Measurements from ENCODE around the gene SSH3.

The SSH3 gene

DNA sequence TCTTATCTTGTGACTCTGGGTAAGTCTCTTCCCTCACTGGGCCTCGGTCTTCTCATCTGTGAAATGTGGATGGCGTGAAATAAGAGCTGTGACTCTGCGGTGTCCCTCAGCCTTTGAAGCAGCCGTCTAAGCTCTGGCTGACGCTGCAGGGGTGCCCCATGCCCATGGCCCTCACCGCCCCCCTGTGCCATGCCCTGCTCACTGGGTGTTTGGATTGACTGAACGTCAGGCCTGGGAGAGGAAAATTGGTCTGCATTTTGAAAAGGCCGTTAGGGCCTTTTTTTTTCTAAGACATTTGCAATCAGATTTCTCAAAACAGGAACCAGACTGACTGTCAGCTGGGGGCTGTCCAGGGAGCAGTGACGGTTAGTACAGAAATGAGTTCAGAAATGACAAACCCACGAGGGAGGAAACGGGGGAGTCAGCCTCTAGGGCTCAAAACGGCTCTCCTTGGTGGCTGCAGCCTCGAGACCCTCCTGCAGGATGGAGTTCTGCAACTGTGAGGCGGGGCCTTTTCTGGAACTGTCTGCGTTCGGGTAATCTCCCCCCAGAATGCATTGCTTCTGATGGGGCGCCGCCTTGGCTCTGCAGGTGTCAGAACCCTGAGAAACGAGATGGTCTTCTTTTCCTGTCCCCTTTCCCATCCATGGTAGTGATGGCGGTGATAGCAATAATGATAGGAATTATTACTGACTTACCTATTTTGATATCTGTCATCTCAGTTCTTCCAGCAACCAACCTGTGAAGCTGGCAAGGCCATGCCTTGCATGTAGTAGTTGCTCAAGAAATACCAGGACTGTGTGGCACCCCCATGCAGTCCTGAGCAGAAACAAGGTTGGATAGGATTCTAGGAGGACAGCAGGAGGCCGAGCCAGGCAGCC is 35.0 kb upstream of the SSH3 start:
- no peak for DNase-seq (ENCODE audit: low spot score)

DNA sequence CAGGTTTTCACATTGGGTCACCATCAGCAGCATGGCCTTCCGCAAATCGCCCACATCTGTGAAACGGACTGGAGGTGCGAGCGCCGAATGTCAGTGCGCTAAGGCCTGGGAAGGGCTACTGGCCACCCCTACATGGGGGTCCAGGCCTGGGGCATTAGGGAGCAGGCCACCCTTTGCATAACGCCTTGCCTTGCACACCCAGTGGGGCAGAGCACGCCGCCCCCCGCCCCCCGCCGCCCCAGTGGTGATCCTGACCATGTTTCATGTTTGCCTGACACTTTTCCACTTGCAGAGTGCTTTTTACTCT is 34.4 kb upstream of the SSH3 start:
- DNase-seq (ENCODE audit: low spot score), result no peak

DNA sequence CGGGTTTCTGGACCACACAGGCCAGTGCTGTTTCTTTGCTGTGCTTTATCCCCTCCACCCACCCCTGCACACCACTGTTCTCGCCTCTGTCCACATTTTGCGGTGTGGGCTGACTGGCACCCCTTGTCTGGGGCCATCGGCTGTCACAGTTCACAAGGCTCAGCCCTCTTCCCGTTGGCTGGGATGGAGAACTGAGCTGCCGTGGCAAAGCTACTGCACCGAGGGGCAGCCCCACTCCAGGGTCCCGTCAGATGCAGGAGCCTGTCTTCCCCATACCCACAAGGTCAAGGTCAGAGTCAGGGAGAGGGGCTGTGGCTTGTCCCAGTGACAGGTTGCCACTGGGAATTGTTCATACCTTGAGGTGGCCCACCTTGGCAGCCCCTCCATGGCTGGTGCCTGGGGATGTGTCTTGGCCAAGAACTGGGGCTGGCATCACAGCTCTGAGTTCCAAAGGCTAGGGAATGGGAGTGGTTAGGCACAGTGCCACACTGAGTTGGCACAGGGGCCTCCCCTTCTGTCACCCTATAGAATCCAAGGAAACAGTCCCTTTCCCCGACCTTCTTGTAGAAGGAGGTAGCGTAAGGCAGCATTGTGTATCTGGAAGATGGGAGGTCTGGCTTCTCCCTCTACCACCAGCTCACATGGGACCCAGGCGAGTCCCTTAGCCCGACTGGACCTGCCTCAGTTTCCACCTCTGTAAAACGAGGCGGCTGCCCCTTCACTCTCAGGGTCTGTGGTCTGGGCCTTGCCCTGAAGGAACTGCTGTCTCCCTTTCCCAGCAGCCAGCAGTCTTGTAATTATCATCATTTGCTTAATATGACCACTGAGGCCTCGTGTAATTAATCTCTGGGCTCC is 33.7 kb upstream of the SSH3 start:
- DNase-seq (ENCODE audit: low spot score), result no peak

DNA sequence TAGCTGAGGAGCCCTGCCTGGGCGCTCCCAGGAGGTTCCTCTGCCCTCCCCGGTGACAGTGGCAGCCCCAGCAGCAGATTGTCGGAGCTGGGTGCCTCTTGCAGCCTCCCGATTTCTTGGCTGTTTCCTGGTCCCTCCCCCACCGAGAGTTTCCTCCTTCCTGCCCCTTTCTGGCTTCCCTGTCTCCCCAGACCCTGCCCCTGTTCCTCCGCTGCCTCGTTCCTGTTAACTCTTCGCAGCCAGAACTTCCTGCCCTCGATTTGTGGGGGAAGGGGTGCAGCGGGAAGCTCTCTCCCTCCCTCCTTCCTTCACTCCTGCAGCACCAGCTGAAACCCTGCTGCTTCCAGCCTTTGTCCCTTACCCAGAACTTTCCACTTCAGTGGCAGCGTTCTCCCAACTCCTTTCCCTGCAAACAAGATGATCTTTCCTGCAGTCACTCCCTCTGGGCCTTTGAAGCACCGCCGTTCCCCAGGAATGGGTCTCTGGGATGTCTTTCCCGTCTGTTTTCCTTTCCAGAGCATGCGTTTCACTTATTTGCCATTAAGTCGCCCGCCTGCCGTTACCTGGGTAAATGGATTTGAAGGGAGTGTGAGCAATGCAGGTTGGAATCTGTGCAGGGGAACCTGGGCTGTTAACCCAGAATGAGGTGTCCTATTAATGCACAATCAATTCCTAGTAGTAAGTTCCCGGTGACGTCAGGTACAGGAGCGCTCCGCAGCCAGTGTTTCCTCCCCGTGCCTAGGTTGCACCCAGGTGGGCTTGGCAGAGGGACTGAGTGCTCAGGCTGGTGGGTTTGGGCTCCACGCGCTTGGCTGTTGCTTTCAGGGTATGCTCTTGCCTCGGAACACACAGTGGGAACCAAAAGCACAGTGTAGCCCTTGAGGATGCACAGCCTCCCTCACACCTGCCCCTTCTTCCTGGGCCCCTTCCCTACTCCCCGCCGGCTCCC is 32.8 kb upstream of the SSH3 start:
- DNase-seq (ENCODE audit: low spot score), result no peak

DNA sequence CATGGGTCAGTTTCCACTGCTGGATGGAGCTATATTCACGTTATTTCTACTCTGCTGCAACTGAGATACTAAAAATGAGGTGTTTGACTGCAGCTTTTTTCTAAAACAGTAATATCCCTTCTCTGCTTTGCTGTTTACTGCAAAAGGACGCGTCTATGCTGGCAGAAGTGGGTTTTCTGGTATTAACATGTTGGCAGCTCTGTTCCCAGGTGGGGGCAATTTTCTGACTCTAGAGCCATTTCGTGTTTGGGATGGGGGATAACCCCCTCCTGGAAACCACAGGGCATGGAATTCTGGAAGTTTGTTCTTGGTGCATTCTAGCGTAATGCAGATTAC is 32.2 kb upstream of the SSH3 start:
- no peak for DNase-seq (ENCODE audit: low spot score)

DNA sequence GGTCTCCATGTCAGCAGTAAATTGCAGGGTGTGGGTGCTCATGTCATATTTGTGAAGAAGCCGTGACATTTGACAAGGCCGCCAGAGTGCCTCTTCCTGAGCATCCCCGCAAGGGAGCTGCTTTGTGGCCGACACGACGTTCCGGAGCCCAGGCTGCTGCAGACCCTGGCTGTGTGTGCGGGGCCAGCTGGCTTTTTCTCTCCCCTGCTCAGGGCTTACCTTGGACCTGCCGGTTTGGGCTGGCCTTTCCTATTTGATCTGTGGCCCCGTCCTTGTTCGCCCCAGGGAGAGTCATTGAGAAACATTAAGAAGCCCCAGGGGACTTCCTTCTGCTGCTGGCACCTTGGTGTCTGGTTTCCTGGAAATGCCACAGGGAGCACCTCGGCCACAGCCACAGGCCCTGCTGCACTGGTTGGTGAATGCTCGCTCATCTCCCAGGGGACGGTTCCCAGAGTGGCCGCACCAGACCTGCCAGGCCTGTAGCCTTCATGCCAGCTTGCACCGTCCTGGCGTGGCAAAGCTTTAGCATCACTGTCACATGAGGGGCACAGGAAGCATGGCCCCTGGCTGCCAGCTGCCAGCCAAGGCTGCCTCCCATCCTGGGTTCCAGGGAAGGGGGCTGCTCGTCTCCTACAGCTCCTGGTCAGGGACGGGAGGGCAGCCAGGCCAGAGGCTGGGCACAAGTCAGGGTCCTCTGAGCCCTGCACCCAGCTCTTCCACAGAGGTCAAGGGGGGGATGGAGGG is 31.6 kb upstream of the SSH3 start:
- no peak for DNase-seq (ENCODE audit: low spot score)

DNA sequence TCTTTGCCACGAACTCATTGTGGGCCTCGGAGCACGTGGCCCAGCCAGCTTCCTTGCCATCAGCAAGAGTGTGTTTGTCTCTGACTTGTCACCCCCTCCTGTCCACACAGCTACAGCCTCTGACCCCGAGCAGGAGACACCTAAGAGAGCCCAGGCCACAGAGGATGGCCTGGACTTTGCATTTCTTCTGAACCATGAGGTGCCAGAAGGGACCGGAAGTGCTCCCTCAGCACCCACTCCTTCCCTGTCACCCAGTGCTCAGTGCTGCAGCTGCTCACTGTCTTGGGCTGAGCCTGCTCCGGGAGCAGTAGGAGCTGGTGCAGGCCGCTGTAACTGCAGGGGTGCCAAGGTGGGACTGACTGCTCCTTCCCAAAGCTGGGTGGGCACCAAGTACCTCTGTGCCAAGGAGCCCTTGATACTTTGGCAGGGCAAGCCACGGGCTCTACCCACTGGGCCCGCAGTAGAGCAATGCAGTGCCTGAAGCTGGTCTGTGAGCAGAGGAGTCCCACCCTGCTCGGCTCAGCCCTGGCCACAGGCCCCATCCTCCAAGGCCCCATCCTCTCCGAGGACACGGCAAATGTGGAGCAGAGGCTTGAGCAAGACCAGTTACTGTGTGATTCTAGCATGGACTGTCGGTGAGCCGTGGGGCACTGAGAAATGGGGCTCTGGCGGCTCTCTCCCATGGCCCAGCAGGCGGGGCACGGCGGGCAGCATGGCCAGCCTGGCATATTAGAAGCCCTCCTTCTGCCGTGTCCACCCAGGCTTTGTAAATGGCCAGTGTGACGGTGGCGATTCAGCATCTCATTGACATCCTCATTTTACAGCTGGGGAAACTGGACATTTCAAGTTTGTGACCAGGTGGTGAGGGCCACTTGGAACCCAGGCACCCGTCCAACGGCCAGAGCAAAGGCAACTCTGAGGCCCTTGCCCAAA is 30.7 kb upstream of the SSH3 start:
- no peak for DNase-seq (ENCODE audit: low spot score)

DNA sequence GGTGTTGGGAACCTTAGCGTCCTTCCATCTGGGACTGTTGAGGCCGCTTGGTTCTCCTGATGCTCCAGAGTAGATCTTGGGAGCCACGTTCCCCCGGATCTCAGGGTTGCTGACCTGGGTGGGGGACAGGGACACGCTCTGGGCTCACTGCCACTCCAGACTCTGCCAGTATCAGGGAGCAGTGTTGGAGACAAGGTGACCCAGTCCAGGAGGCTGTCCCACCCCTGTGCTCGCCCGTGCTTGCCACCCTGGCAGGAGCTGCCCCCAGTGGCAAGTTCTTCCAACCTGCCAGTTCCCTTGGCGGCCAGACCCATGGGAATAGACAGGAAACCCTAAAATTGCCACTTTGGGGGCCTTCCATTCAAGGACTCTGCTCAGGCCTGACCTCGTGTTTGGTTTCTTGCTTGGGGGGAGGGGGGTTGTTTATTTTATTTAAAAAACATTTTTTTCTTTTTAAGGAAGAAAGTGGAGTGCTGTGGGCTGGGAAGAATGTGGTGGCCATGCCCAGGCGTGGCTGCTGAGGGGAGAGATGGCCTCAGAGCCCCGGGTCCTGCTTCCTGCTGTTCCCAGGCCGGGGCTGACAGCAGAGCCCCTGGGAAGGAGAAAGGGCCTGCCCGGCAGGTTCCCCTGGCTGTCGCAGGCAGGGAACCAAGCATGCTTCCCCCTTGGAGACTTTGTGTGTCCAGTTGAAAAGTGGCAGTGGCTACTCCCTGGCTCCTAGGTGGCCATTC is 29.9 kb upstream of the SSH3 start:
- DNase-seq (ENCODE audit: low spot score), result no peak

DNA sequence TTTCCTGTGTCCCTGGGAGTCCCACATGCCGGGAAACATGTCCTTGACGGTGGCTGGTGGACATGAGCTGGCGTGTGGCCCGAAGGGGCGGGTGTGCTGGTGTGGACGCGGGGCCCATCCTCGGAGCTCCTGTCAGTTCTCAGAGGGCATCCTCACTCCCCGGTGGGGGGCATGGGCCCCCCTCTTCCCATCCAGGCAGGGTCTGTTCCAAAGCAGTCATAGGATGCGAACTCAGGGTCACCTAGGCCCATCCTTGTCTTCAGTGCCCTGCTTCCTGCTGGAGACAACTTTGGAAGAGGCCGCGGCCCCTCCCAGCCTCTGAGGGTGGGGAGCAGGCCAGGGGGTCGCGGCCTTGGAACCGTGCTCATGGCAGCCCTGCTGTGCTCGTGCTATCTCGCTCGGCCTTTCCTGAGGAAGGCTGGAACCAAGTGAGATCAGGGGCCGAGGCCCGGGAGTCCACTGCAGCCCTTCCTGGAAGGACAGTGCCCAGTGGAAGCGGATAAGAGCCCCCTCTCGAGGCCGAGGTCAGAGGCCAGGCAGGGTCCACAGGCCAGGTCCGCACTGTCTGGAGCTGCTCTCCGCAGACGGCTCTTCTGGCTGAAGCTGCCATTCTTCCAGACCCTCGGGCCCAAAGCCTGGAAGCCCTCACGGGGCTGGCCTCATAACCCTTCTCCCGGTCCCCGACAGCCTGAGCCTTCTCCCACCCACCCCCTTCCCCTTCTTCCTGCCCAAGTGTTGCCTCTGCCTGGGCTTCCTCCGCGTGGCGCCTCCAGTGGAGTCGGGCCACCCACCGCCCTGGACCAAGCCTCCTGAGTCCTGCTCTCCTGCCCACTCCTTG is 28.3 kb upstream of the SSH3 start:
- no peak for DNase-seq (ENCODE audit: low spot score)

DNA sequence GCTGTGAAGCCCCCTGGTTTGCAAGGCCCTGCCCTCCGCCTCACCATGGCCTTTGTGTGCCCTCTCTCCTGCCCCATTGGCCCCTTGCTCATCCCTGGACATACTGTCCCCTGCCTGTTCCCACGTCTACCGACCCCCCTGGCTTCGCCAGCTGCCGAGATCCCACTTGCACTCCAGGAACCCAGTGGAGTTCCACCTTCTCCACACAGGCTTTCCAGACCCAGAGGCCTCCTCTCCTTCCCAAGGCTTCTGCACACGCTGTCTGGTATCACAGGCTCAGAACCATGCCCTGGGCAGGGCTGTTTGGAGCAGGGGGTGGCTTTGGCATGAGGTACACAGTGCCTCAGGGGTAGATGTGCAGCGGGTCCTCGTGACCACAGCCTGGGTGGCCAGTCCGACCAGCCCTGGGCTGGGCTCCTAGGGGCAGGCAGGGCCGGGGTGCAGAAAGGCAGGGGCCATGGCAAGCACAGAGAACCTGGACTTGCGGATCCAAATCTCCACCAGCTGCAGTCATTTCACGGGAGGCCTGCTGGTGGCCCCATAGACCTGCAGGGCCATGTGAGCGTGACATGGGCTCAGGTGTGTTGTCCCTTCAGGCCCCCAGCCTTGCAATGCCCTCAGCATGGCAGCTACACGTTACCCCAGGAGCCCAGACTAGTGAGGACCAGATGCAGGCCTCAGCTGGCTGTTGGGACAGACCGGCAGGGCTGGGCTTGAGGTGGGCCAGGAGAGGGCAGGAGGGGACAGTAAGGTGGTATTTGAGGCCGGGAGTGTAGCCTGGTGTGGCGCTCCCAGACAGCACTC is 27.5 kb upstream of the SSH3 start:
- no peak for DNase-seq (ENCODE audit: low spot score)

DNA sequence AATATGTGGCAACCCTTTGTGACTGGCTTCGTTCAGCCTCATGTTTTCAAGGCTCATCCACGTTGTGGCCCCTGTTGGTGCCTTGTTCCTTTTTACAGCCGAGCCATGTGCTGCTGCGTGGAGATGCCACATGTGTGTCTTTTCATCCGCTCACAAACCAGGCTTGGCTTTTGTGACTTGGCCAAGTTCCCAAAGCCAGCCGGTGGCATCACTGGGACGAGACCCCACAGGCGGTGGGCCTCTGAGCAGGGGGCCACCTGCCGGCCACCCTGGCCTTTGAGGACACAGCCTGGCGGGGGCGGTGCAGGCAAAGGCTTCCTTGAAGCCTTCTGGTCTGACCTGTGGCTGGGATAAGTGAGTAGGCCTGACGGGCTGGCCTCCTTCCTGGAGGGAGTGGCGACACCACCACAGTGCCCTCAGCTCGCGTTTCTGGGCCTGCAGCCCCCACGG is 26.5 kb upstream of the SSH3 start:
- DNase-seq (ENCODE audit: low spot score), result no peak

DNA sequence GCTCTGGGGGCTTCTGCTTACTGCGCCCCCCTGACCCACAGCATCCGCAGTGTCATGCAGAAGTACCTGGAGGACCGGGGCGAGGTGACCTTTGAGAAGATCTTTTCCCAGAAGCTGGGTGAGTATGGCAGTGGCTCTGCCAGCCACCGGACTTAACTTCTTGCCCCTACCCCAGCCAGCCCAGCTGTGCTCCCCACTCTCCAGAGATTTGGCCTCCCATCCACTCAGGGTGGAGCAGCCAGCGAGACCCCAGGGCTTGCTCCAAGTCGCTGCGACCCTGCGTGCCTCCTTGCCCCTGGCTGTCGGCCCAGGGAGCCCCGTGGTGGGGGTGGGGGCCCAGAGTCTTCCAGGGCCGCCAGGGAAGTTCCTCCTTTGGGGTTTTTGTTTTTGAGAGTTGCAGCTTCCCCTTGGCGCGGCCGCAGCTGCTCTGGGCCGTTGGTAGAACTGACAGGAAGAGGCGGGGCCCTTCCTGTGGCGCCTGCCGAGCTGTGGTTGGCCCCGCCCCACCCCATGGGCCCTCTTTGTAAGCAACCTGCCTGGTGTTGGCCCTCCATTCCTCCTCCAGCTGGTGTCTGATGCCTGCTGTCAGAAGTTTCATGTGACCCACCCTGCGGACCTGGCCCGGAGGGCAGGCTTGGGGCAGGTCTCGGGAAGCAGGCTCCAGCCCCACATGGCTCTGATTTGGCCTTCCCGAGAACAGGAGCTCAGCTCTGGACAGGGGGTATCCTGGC is 25.9 kb upstream of the SSH3 start:
- DNase-seq (ENCODE audit: low spot score), result no peak

DNA sequence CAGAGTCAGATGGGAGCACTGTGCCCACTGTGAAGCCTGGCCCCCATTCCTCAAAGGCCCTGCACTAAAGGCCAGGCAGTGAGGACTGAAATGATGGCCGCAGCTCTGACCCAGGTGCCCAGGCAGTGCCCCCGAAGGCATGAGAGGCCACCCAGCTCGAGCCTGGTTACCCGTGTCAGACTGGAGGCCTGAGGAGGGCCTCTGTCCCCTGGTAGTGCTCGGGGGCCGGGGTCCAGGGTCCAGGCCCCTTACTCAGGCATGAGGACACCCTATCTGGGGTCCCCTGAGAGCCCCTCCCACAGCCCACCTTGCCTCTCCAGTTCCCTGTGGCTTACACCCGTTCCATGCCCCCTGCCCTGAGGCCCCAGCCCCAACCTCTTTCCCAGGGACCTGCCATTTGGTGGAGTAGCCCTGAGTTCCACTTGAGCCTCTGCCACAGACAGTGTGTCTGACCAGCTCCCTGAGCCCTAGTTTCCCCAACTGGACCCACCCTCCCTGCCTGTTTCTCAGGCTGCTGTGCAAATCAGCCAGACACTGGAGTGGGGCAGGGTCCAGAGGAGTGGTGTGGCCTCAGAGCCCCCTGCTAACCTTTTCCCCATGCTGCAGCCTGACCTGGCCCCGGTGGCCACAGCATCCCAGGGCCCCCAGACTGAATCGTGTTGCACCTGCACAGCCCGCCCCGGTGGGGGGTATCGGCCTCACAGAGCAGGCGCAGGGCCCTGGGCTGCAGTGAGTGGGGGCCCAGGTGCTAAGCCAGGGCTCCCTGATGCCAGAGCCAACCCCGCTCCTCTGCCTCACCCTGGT is 25.0 kb upstream of the SSH3 start:
- no peak for DNase-seq (ENCODE audit: low spot score)

DNA sequence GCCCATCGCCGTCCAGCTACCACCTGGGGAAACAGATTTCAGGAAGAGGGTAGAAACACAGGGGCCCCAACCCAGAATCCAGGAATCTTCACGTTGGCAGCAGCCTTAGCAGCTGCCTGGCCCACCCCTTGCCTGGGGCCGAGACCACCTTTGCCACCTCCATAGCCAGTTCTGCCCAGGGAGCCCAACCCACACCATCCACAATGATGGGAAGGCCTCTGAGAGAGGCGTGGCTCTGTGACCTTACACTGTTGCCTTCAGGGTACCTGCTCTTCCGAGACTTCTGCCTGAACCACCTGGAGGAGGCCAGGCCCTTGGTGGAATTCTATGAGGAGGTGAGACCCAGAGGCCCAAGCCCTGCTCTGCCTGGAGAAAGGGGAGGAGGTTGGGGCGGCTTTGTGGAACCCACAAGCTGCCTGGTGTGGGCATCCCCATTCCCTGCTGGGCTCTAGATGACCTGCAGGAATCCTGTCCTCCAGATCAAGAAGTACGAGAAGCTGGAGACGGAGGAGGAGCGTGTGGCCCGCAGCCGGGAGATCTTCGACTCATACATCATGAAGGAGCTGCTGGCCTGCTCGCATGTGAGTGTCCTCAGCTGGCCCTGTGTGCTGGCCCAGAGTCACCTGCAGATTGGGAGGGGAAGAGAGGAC is 24.3 kb upstream of the SSH3 start:
- no peak for DNase-seq (ENCODE audit: low spot score)

DNA sequence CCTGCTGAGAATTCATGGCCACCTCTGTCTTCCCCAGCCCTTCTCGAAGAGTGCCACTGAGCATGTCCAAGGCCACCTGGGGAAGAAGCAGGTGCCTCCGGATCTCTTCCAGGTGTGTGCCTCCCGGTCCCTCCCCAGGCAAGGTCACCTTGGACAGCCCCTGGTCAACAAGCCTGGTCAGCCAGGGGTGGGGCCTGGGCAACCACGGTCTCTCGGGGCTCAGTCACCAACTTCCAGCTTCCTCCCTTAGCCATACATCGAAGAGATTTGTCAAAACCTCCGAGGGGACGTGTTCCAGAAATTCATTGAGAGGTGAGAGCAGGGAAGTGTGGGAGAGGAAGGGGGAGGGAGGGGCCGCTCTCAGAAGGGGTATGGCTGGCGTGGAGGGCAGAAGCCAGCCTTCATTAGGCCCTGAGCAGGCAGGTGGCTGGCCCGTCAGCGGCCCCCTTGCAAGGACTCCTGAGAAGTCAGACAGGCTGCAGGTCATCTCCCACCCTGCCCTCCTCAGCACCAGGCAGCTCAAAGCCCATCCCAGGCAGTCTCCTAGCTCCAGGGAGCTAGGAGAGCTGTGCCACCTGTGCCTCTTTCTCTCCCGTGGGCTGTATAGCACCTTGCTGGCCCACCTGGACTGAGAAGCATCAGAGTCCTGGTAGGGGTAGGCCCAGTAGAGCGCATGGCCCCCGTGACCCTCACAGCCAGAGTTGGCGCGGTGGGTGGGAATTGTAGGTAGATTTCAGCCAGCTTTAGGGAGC is 23.6 kb upstream of the SSH3 start:
- no peak for DNase-seq (ENCODE audit: low spot score)

Data from RKO (cell line).